ENCODE measurements around the gene OR2L5. TPM values are rescaled to one million over a fixed set of nuclear protein-coding genes. Genes with fewer than 3 reads are reported as not detected.

OR2L5 gene
- total and polyA plus RNA-seq, 8 donors, result not detected

DNA sequence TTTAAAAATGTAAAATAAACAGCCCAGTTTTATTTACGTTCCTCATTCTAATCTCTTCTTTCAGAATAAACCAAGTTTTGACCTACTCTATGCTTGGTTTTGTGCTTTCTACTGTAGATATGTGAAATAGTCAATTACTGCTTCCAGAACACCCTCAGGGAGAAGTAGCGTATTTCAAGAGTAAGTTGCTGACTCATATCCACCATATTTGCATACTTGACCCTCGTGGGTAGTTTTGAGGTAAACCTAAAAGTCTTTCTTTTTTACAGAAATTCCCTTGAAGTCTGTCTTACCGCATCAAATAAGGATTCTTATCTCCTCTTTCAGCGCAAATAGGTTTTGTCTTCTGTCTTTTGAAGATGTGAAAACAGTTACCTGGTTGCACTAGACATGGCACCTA is 31.7 kb downstream of the OR2L5 start:
- TF ChIP-seq, protein P1, sequence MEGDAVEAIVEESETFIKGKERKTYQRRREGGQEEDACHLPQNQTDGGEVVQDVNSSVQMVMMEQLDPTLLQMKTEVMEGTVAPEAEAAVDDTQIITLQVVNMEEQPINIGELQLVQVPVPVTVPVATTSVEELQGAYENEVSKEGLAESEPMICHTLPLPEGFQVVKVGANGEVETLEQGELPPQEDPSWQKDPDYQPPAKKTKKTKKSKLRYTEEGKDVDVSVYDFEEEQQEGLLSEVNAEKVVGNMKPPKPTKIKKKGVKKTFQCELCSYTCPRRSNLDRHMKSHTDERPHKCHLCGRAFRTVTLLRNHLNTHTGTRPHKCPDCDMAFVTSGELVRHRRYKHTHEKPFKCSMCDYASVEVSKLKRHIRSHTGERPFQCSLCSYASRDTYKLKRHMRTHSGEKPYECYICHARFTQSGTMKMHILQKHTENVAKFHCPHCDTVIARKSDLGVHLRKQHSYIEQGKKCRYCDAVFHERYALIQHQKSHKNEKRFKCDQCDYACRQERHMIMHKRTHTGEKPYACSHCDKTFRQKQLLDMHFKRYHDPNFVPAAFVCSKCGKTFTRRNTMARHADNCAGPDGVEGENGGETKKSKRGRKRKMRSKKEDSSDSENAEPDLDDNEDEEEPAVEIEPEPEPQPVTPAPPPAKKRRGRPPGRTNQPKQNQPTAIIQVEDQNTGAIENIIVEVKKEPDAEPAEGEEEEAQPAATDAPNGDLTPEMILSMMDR (IDR thresholded peaks at IDR 0.05), result no peak
- peaks cover 0 to 3% of the 10 kb centered on the region in 2 donors for H3K9me3 ChIP-seq
- DNase-seq (no peak), ATAC-seq (no peak)
- intact Hi-C loops (cut with DNase I), result no loop called here
- no peaks in the 10 kb centered on the region for H3K4me1 ChIP-seq
- H3K36me3 ChIP-seq, result no peaks in the 10 kb centered on the region
- H3K27ac ChIP-seq, result no peak overlapping the region
- no peaks in the 10 kb centered on the region for H3K27me3 ChIP-seq
- H3K4me3 ChIP-seq, result no peak overlapping the region

DNA sequence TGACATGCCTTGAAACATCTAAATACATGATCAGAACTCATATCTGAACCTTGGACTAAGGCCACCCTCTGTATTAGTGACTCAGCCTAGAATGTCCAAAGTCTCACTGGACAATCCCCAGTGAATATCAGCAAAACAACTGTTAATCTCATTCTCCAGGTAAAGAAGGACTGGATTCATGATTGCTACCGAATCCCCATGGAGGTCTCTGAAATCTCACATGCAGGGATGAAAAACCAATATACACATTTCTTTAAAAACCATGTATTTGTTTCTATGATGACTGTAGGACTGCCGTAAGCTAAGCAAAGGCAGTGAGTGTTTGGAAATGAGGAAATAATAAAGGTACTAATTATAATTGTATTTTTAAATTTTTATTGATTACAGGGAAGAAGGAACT is 33.1 kb downstream of the OR2L5 start, which contains the start of gene OR2L3:
Gene OR2L3, plus strand, starts transcription at position 301 of the 400 bp plus-strand sequence. CDS start 13,846 bp downstream, outside the sequence.
- H3K27ac ChIP-seq, result no peak within 1 kb of the TSS
- no peaks in the 10 kb centered on the region for H3K27me3 ChIP-seq
- DNase-seq (no peak), ATAC-seq (no peak)
- H3K9me3 ChIP-seq, result peaks cover 0 to 3% of the 10 kb centered on the region in 2 donors
- H3K4me1 ChIP-seq, result no peaks in the 10 kb centered on the region
- intact Hi-C loops (cut with DNase I), result no loop called here
- H3K4me3 ChIP-seq, result no peak within 1 kb of the TSS
- no peaks in the 10 kb centered on the region for H3K36me3 ChIP-seq
- TF ChIP-seq, protein P1 (IDR thresholded peaks at IDR 0.05), result no peak

DNA sequence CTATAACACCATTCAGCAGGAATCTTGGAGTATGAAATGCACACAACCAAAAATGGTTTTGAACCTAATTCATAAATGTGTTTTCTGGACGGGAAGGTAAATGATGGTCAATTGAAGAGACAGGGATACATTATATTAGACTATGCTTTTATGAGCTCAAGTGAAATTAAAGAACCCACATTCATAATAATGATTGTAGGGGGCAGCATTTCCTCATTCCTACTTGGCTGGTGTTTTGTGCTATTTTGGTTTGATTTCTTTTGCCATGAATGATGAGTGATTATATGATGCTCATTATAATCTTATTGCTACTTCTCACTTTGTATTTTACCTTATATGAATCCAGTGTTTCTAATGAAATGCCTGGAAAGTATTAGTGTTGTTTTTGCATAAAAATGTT is 33.5 kb downstream of the OR2L5 start:
- no peaks in the 10 kb centered on the region for H3K27me3 ChIP-seq
- ATAC-seq (no peak), DNase-seq (no peak)
- H3K4me1 ChIP-seq, result no peaks in the 10 kb centered on the region
- TF ChIP-seq, protein P1 (IDR thresholded peaks at IDR 0.05), result no peak
- H3K9me3 ChIP-seq, result peaks cover 0 to 4% of the 10 kb centered on the region in 2 donors
- H3K36me3 ChIP-seq, result no peaks in the 10 kb centered on the region
- intact Hi-C loops (cut with DNase I), result no loop called here
- no peak overlapping the region for H3K27ac ChIP-seq
- H3K4me3 ChIP-seq, result no peak overlapping the region

DNA sequence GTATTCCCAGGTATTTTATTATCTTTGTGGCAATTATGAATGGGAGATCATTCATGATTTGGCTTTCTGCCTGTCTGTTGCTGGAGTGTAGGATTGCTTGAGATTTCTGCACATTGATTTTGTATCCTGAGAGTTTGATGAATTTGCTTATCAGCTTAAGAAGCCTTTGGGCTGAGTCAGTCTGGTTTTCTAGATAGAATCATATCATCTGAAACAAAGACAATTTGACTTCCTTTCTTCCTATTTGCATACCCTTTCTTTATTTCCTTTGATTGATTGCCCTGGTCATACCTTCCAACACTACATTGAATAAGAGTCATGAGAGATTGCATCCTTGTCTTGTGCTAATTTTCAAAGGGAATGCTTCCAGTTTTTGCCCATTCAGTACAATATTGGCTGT is 41.2 kb downstream of the OR2L5 start:
- TF ChIP-seq, protein P1 (IDR thresholded peaks at IDR 0.05), result no peak
- intact Hi-C loops (cut with DNase I), result no loop called here
- H3K36me3 ChIP-seq, result no peaks in the 10 kb centered on the region
- no peak overlapping the region for H3K4me3 ChIP-seq
- no peak for ATAC-seq
- no peak for DNase-seq
- H3K4me1 ChIP-seq, result no peaks in the 10 kb centered on the region
- no peaks in the 10 kb centered on the region for H3K27me3 ChIP-seq
- H3K27ac ChIP-seq, result no peak overlapping the region
- H3K9me3 ChIP-seq, result peaks cover 0 to 29% of the 10 kb centered on the region in 2 donors

DNA sequence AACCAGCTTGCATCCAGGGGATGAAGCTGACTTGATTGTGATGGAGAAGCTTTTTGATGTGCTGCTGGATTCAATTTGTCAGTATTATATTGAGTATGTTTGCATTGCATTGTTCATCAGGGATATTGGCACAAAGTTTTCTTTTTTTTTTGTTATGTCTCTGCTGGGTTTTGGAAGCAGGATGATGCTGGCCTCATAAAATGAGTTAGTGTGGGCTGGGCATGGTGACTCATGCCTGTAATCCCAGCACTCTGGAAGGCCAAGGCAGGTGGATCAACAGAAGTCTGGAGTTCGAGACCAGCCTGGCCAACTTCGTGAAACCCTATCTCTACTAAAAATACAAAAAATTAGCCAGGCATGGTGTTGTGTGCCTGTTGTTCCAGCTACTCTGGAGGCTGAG is 41.8 kb downstream of the OR2L5 start:
- Histone ChIP-seq H3K4me3 (no peak overlapping the region), H3K27ac (no peak overlapping the region), H3K4me1 (no peaks in the 10 kb centered on the region), H3K36me3 (no peaks in the 10 kb centered on the region), H3K27me3 (no peaks in the 10 kb centered on the region), H3K9me3 (peaks cover 0 to 29% of the 10 kb centered on the region in 2 donors)
- no peak for DNase-seq
- intact Hi-C loops (cut with DNase I), result no loop called here
- TF ChIP-seq, protein P1 (IDR thresholded peaks at IDR 0.05), result no peak
- no peak for ATAC-seq
